ENCODE measurements around the gene CSMD2.

The CSMD2 gene

GRCh38 chr1:33660244-33660643 is 504.8 kb downstream of the CSMD2 start:
- no peak for DNase-seq

- DNase-seq: no peak
Measured at GRCh38 chr1:33659641-33660040, 505.4 kb downstream of the CSMD2 start.

GRCh38 chr1:33657833-33658232 is 507.2 kb downstream of the CSMD2 start:
- DNase-seq: no peak

GRCh38 chr1:33656467-33657005 is 508.5 kb downstream of the CSMD2 start:
- DNase-seq: no peak

- DNase-seq: no peak
Measured at GRCh38 chr1:33655496-33655895, 509.5 kb downstream of the CSMD2 start.

GRCh38 chr1:33654267-33654834 is 510.7 kb downstream of the CSMD2 start:
- DNase-seq: peak in 1 of 2 experiments; percentile 45

- DNase-seq: no peak
Measured at GRCh38 chr1:33653226-33653625, 511.8 kb downstream of the CSMD2 start.

- DNase-seq: no peak
Measured at GRCh38 chr1:33650708-33651107, 514.3 kb downstream of the CSMD2 start.

- no peak for DNase-seq
Measured at GRCh38 chr1:33649759-33650158, 515.3 kb downstream of the CSMD2 start.

- no peak for DNase-seq
Measured at GRCh38 chr1:33643216-33643615, 521.8 kb downstream of the CSMD2 start.

GRCh38 chr1:33641104-33641830 is 523.8 kb downstream of the CSMD2 start:
- peak in 1 of 2 experiments; percentile 34 for DNase-seq

- no peak for DNase-seq
Measured at GRCh38 chr1:33640114-33640660, 524.8 kb downstream of the CSMD2 start.

GRCh38 chr1:33637846-33638440 is 527.1 kb downstream of the CSMD2 start:
- DNase-seq: no peak

- DNase-seq: no peak
Measured at GRCh38 chr1:33636209-33636608, 528.8 kb downstream of the CSMD2 start.

GRCh38 chr1:33635336-33636012 is 529.6 kb downstream of the CSMD2 start:
- no peak for DNase-seq

GRCh38 chr1:33634806-33635205 is 530.2 kb downstream of the CSMD2 start:
- peak in 1 of 2 experiments; percentile 32 for DNase-seq

- no peak for DNase-seq
Measured at GRCh38 chr1:33634143-33634542, 530.9 kb downstream of the CSMD2 start.

GRCh38 chr1:33633019-33633801 is 531.8 kb downstream of the CSMD2 start:
- DNase-seq: peak; percentile 72 to 86

- no peak for DNase-seq
Measured at GRCh38 chr1:33630686-33631085, 534.3 kb downstream of the CSMD2 start.

GRCh38 chr1:33626801-33627200 is 538.2 kb downstream of the CSMD2 start:
- no peak for DNase-seq

GRCh38 chr1:33624991-33625870 is 539.8 kb downstream of the CSMD2 start:
- no peak for DNase-seq
